HUES48 (cell line): Measurements from ENCODE around the gene FAM186B.

Source experiments
- H3K27ac ChIP-seq: one replicate; pipeline ENCODE4 v1.7.0; 2013; ENCODE audit warnings: low read depth, low read length, inconsistent platforms
- H3K27me3 ChIP-seq: 2 replicates; pipeline ENCODE4 v1.6.1; 2013; ENCODE audit warnings: mild to moderate bottlenecking, low read length; ENCODE audit not compliant: control insufficient read depth, insufficient read depth
- H3K36me3 ChIP-seq: 2 replicates; pipeline ENCODE4 v1.6.1; 2013; ENCODE audit warnings: low read length; ENCODE audit not compliant: control insufficient read depth, insufficient read depth
- H3K4me1 ChIP-seq: 2 replicates; pipeline ENCODE4 v1.6.1; 2013; ENCODE audit warnings: mild to moderate bottlenecking, low read length; ENCODE audit not compliant: control insufficient read depth, insufficient read depth
- H3K4me3 ChIP-seq: 2 replicates; pipeline ENCODE4 v1.5.1; 2013; ENCODE audit warnings: mild to moderate bottlenecking, low read depth, low read length
- H3K9ac ChIP-seq: 2 replicates; pipeline ENCODE4 v1.6.1; 2013; ENCODE audit warnings: mild to moderate bottlenecking, low read depth, low read length, moderate library complexity
- H3K9me3 ChIP-seq: 2 replicates; pipeline ENCODE4 v1.6.1; 2013; ENCODE audit warnings: low read length; ENCODE audit not compliant: control insufficient read depth, insufficient read depth

Gene FAM186B

GRCh38 chr12:49604856-49605255 lies 583 bp downstream of the FAM186B start:
- Histone ChIP-seq H3K27ac (no peak overlapping the region), H3K27me3 (no peaks in the 10 kb centered on the region; the same call in 1 of the 2 replicates), H3K9ac (no peak overlapping the region), H3K4me3 (no peak overlapping the region), H3K36me3 (no peaks in the 10 kb centered on the region), H3K9me3 (no peaks in the 10 kb centered on the region), H3K4me1 (no peaks in the 10 kb centered on the region)

GRCh38 chr12:49603721-49604120 lies 1.7 kb downstream of the FAM186B start:
- Histone ChIP-seq H3K27me3 (no peaks in the 10 kb centered on the region; the same call in 1 of the 2 replicates), H3K36me3 (no peaks in the 10 kb centered on the region), H3K9me3 (no peaks in the 10 kb centered on the region), H3K27ac (no peak overlapping the region), H3K4me1 (no peaks in the 10 kb centered on the region), H3K9ac (no peak overlapping the region), H3K4me3 (no peak overlapping the region)

- no peak overlapping the region for H3K4me3 ChIP-seq
- H3K36me3 ChIP-seq, result no peaks in the 10 kb centered on the region
- H3K27me3 ChIP-seq, result no peaks in the 10 kb centered on the region; the same call in 1 of the 2 replicates
- no peak overlapping the region for H3K9ac ChIP-seq
- H3K27ac ChIP-seq, result no peak overlapping the region
- no peaks in the 10 kb centered on the region for H3K4me1 ChIP-seq
- H3K9me3 ChIP-seq, result no peaks in the 10 kb centered on the region
These were observed 5.5 kb downstream of the FAM186B start for GRCh38 chr12:49599961-49600360.

- Histone ChIP-seq H3K4me3 (no peak overlapping the region), H3K9ac (no peak overlapping the region)
These were observed 6.9 kb downstream of the FAM186B start for GRCh38 chr12:49598527-49598926.

GRCh38 chr12:49588721-49589516 lies 16.5 kb downstream of the FAM186B start:
- H3K9ac ChIP-seq, result no peak overlapping the region
- peaks cover 5% of the 10 kb centered on the region; the same call in 1 of the 2 replicates for H3K36me3 ChIP-seq
- H3K27me3 ChIP-seq, result no peaks in the 10 kb centered on the region
- no peaks in the 10 kb centered on the region for H3K9me3 ChIP-seq
- no peaks in the 10 kb centered on the region for H3K4me1 ChIP-seq
- H3K27ac ChIP-seq, result no peak overlapping the region
- no peak overlapping the region for H3K4me3 ChIP-seq

More at GRCh38 chr12:49598527-49598926, 6.9 kb downstream of the FAM186B start:
- Histone ChIP-seq H3K36me3 (no peaks in the 10 kb centered on the region), H3K4me1 (no peaks in the 10 kb centered on the region), H3K9me3 (no peaks in the 10 kb centered on the region), H3K27ac (no peak overlapping the region), H3K27me3 (no peaks in the 10 kb centered on the region)

GRCh38 chr12:49588281-49588680 lies 17.2 kb downstream of the FAM186B start:
- Histone ChIP-seq H3K4me1 (no peaks in the 10 kb centered on the region), H3K27me3 (no peaks in the 10 kb centered on the region), H3K36me3 (peaks cover 12% of the 10 kb centered on the region; the same call in 1 of the 2 replicates), H3K9ac (no peak overlapping the region), H3K27ac (no peak overlapping the region), H3K4me3 (no peak overlapping the region), H3K9me3 (no peaks in the 10 kb centered on the region)

- Histone ChIP-seq H3K27me3 (no peaks in the 10 kb centered on the region), H3K4me3 (no peak overlapping the region), H3K9ac (no peak overlapping the region), H3K27ac (no peak overlapping the region), H3K36me3 (peaks cover 13% of the 10 kb centered on the region; the same call in 1 of the 2 replicates), H3K9me3 (no peaks in the 10 kb centered on the region), H3K4me1 (no peaks in the 10 kb centered on the region)
These were observed 18.1 kb downstream of the FAM186B start for GRCh38 chr12:49587174-49587908.

GRCh38 chr12:49585477-49586459 lies 19.7 kb downstream of the FAM186B start:
- no peaks in the 10 kb centered on the region for H3K9me3 ChIP-seq
- H3K27ac ChIP-seq, result no peak overlapping the region
- no peak overlapping the region for H3K4me3 ChIP-seq
- H3K36me3 ChIP-seq, result peaks cover 10% of the 10 kb centered on the region; the same call in 1 of the 2 replicates
- H3K27me3 ChIP-seq, result no peaks in the 10 kb centered on the region
- H3K9ac ChIP-seq, result no peak overlapping the region
- no peaks in the 10 kb centered on the region for H3K4me1 ChIP-seq

- Histone ChIP-seq H3K9ac (no peak overlapping the region), H3K4me3 (no peak overlapping the region), H3K36me3 (peaks cover 10% of the 10 kb centered on the region; the same call in 1 of the 2 replicates), H3K4me1 (no peaks in the 10 kb centered on the region), H3K9me3 (no peaks in the 10 kb centered on the region), H3K27me3 (no peaks in the 10 kb centered on the region), H3K27ac (no peak overlapping the region)
These were observed 20.8 kb downstream of the FAM186B start for GRCh38 chr12:49584591-49584990.

GRCh38 chr12:49583366-49584094 lies 21.9 kb downstream of the FAM186B start:
- no peaks in the 10 kb centered on the region for H3K9me3 ChIP-seq
- H3K36me3 ChIP-seq, result peaks cover 10% of the 10 kb centered on the region; the same call in 1 of the 2 replicates
- no peaks in the 10 kb centered on the region for H3K4me1 ChIP-seq
- no peak overlapping the region for H3K27ac ChIP-seq
- H3K9ac ChIP-seq, result no peak overlapping the region
- H3K4me3 ChIP-seq, result no peak overlapping the region
- no peaks in the 10 kb centered on the region for H3K27me3 ChIP-seq
